ENCODE data around the gene PTBP3. TPM values are rescaled to one million over a fixed set of nuclear protein-coding genes. Genes with fewer than 3 reads are reported as not detected.

PTBP3 gene
- total RNA-seq, 1 experiment from 2014 or later = 100 TPM

DNA sequence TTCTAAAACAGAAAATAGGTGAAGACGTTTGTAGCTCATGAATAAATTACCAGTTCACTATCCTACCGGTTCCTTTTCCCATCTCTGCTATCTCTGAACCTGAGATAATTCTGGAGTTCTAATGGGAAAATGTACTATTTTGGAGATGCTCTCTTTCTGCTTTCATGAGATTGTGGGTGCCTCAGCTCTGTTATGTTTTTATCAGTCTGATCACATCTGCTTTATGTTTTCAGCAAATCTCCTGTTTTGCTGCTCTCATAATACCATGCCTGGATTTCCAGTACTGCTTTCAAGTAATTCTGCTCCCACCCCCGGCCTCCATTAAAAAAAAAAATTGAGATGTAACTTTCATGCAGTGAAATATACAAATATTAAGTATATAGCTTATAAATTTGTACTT is 149.2 kb downstream of the PTBP3 start (continued):
- TF ChIP-seq ZNF532 (CRISPR knock-in tag; IDR thresholded peaks at IDR 0.05; ENCODE audit: borderline replicate concordance) (no peak), IRF2 (CRISPR knock-in tag; IDR thresholded peaks at IDR 0.05; ENCODE audit: borderline replicate concordance, low read depth) (no peak), CREB1 (CRISPR knock-in tag; IDR thresholded peaks at IDR 0.05) (no peak), E2F5 (CRISPR knock-in tag; IDR thresholded peaks at IDR 0.05) (no peak), ZNF396 (CRISPR knock-in tag; IDR thresholded peaks at IDR 0.05; ENCODE audit: borderline replicate concordance) (no peak), ZMAT4 (CRISPR knock-in tag; IDR thresholded peaks at IDR 0.05) (no peak)

DNA sequence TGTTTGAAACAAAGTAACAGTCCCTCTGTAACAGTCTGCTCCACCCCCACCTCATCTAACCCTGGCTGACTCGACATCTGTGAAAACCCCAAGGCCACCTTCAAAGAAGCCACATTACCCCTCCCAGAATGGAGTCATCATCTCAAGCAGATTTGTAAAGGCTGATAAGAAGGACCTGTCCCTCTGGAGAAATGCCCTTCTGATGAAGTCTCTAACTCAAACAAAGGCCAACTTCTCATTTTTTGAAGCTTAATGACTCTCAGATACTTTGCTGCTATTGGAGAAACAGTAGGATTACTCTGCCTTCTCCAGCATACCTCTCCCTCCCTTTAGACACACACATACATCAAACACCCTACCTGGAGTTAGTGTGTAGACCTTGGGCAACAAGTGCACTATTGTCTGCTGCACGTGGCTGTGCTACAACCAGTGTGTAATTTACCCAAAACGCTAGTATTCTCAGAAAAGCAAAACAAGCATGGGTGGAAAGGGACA is 153.0 kb downstream of the PTBP3 start:
- ChIA-PET POLR2A (no interaction called here), CTCF (no interaction called here)
- H3K27me3 Mint-ChIP-seq (ENCODE audit: low read depth) = peaks cover 26% of the 10 kb centered on the region
- H3K4me1 Mint-ChIP-seq = peaks cover 26% of the 10 kb centered on the region
- peaks cover 14% of the 10 kb centered on the region for H3K9me3 Mint-ChIP-seq
- TF ChIP-seq GABPB1 (CRISPR knock-in tag; IDR thresholded peaks at IDR 0.05) (no peak), AFF4 (CRISPR knock-in tag; IDR thresholded peaks at IDR 0.05; ENCODE audit: borderline replicate concordance) (no peak), EMX1 (CRISPR knock-in tag; IDR thresholded peaks at IDR 0.05) (no peak), CDX4 (CRISPR knock-in tag; IDR thresholded peaks at IDR 0.05; ENCODE audit: borderline replicate concordance) (no peak), E2F5 (CRISPR knock-in tag; IDR thresholded peaks at IDR 0.05) (no peak)
- TF ChIP-seq, protein P1, sequence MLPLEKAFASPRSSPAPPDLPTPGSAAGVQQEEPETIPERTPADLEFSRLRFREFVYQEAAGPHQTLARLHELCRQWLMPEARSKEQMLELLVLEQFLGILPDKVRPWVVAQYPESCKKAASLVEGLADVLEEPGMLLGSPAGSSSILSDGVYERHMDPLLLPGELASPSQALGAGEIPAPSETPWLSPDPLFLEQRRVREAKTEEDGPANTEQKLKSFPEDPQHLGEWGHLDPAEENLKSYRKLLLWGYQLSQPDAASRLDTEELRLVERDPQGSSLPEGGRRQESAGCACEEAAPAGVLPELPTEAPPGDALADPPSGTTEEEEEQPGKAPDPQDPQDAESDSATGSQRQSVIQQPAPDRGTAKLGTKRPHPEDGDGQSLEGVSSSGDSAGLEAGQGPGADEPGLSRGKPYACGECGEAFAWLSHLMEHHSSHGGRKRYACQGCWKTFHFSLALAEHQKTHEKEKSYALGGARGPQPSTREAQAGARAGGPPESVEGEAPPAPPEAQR (CRISPR knock-in tag; IDR thresholded peaks at IDR 0.05) = no peak
- no peak for DNase-seq (ENCODE audit: low spot score)
- no peak for ATAC-seq
- H3K4me3 Mint-ChIP-seq = no peak overlapping the region
- H3K27ac Mint-ChIP-seq = no peak overlapping the region
- H3K36me3 Mint-ChIP-seq = peaks cover 12% of the 10 kb centered on the region
